Measurements from ENCODE around the gene GBF1.

GRCh38 chr10:102306710-102307109, 61.4 kb downstream of the GBF1 start:
- TF ChIP-seq CTCF (IDR thresholded peaks at IDR 0.05): no peak
- TF ChIP-seq POLR2A (IDR thresholded peaks at IDR 0.05): no peak

Data from uterus (tissue), 2 donors.